Testis (tissue), 3 donors: ENCODE results near the gene UBR3. TPM values are rescaled to one million over a fixed set of nuclear protein-coding genes. Genes with fewer than 3 reads are reported as not detected.
"Not testable (repeated sequence)": the region's sequence is repeated elsewhere in the genome, so short reads cannot be mapped to it uniquely, and the experiment has no call there.

Source experiments
- DNase-seq: peaks from one replicate; pipeline ENCODE4 v3.0.0-alpha.2; 2019
- H3K27ac ChIP-seq, 2 donors: fragments of 200-600 bp; sonication (generic); one replicate each; pipeline ENCODE4 v1.5.1; 2019
- H3K27me3 ChIP-seq: fragments of 200-600 bp; sonication (generic); one replicate; pipeline ENCODE4 v1.5.1; 2019
- H3K36me3 ChIP-seq: fragments of 200-600 bp; sonication (generic); one replicate; pipeline ENCODE4 v1.5.1; 2017; ENCODE audit warnings: low read depth; ENCODE audit errors: missing control alignments
- H3K4me1 ChIP-seq: fragments of 200-600 bp; sonication (generic); one replicate; pipeline ENCODE4 v1.5.1; 2019
- H3K4me3 ChIP-seq, 2 donors: fragments of 200-600 bp; sonication (generic); one replicate each; pipeline ENCODE4 v1.5.1; 2017 to 2019
- H3K9me3 ChIP-seq: fragments of 200-600 bp; sonication (generic); one replicate; pipeline ENCODE4 v1.5.1; 2017
- POLR2A ChIP-seq: fragments of 450-650 bp; IDR thresholded peaks from one replicate; pipeline ENCODE4 v1.6.1; 2017; ENCODE audit warnings: antibody characterized with exemption, mild to moderate bottlenecking, moderate library complexity
- WGBS, 2 donors: methylation state at CpG; one replicate each; pipeline ENCODE4 v1.1.5; 2018; 5-methylcytosine and 5-hydroxymethylcytosine counted together
- intact Hi-C: fragments of 100-400 bp; cut with DNase I; formaldehyde crosslinking; loops from one replicate; pipeline ENCODE4 v1.15.1; 2023; ENCODE audit warnings: low total_unique reads
- polyA plus RNA-seq: library from polyadenylated mRNA; stranded (reverse); fragments of 350-450 nt; fragmentation: Illumina TruSeq; extraction: RNeasy Lipid Tissue Mini Kit (QIAGEN cat#74804); gene quantifications from one replicate; pipeline ENCODE4 v1.2.3, GENCODE V29; 2014; ENCODE audit warnings: low read depth, low replicate concordance; ENCODE audit not compliant: insufficient read depth
- small RNA-seq, 2 donors: library from RNA; depleted of rRNA; stranded (forward); fragments of <200 nt; gene quantifications; one replicate each; pipeline ENCODE3, GENCODE V24; 2016
- total RNA-seq, 2 donors: library from RNA; depleted of rRNA; stranded (reverse); fragments of >200 nt; gene quantifications; one replicate each; pipeline ENCODE4 v1.2.3, GENCODE V29; 2016
- TF ChIP-seq, protein P1 (sequence below), 3 experiments: fragments of 450-650 bp in 2 of 3; fragments of 200-600 bp in 1 of 3; sonication (generic) in 1 of 3; IDR thresholded peaks; one replicate each; pipeline ENCODE4 v1.5.1; 2016 to 2019; ENCODE audit warnings: antibody characterized with exemption in 3 of 3, mild to moderate bottlenecking in 2 of 3, moderate library complexity in 1 of 3

UBR3 gene
- total and polyA plus RNA-seq, 3 donors from 2014 or later: 24.3 to 132 (median 122) TPM

DNA sequence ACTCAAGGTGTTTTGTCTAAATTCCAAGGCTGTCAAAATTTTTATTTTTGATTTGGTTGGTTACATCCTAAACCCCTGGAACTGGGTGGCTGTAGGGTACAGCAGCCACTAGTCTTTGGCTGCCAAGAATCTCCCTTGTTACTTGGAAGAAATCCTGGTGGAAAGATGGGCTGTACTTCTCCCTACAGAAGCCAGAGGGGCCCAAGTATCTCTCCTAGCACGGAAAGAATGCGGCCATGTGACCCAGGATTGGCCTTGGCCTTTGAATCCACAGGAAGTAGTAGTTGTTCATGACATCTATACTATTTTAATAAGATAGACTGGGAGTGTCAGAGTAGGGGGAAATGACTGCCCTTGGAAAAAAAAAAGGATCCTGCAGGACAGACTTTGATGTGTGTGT is 296.3 kb downstream of the UBR3 start:
- intact Hi-C loops: no loop called here
- H3K27ac ChIP-seq: no peak overlapping the region
- 29 to 54% methylated on average over 2 of the region's 2 CpGs for WGBS, 2 donors
- no peak overlapping the region for H3K4me3 ChIP-seq
- peaks cover 3% of the 10 kb centered on the region for H3K4me1 ChIP-seq
- no peak for TF ChIP-seq POLR2A
- TF ChIP-seq, protein P1, sequence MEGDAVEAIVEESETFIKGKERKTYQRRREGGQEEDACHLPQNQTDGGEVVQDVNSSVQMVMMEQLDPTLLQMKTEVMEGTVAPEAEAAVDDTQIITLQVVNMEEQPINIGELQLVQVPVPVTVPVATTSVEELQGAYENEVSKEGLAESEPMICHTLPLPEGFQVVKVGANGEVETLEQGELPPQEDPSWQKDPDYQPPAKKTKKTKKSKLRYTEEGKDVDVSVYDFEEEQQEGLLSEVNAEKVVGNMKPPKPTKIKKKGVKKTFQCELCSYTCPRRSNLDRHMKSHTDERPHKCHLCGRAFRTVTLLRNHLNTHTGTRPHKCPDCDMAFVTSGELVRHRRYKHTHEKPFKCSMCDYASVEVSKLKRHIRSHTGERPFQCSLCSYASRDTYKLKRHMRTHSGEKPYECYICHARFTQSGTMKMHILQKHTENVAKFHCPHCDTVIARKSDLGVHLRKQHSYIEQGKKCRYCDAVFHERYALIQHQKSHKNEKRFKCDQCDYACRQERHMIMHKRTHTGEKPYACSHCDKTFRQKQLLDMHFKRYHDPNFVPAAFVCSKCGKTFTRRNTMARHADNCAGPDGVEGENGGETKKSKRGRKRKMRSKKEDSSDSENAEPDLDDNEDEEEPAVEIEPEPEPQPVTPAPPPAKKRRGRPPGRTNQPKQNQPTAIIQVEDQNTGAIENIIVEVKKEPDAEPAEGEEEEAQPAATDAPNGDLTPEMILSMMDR (IDR thresholded peaks at IDR 0.05): no peak
- no peaks in the 10 kb centered on the region for H3K9me3 ChIP-seq
- DNase-seq: no peak
- H3K36me3 ChIP-seq: no peaks in the 10 kb centered on the region
- no peaks in the 10 kb centered on the region for H3K27me3 ChIP-seq

DNA sequence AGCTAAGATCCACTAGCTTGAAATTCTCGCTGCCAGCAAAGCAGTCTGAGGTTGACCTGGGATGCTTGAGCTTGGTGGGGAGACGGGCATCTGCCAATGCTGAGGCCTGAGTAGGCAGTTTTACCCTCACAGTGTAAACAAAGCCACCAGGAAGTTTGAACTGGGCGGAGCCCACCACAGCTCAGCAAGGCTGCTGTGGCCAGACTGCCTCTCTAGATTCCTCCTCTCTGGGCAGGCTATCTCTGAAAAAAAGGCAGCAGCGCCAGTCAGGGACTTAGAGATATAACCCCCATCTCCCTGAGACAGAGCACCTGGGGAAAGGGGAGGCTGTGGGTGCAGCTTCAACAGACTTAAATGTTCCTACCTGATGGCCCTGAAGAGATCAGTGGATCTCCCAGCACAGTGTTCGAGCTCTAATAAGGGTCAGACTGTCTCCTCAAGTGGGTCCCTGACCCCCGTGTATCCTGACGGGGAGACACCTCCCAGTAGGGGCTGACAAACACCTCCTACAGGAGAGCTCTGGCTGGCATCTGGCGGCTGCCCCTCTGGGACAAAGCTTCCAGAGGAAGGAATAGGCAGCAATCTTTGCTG is 299.0 kb downstream of the UBR3 start:
- H3K36me3 ChIP-seq, intact Hi-C loops, H3K4me3 ChIP-seq, H3K27me3 ChIP-seq, DNase-seq, H3K4me1 ChIP-seq, H3K27ac ChIP-seq, H3K9me3 ChIP-seq: not testable (repeated sequence)
- WGBS, 2 donors: 83 to 93% methylated on average over 5 to 8 of the region's 8 CpGs

Small RNA genes within 50 kb of the gene (small RNA-seq; reads per million reads assigned to genes)
- 0 reads per million in 2 donors for gene RNU6-1006P

Other genes with a start within 250 kb of the UBR3 start
- 10 to 100 TPM; 40.8 to 48.0 TPM for gene PPIG, start 243.1 kb upstream of the UBR3 start, total RNA-seq
- 6.9 TPM for gene PPIG, start 243.1 kb upstream of the UBR3 start, polyA plus RNA-seq
- gene CFAP210, start 133.0 kb upstream of the UBR3 start, total RNA-seq: 10 to 100 TPM; 12.6 to 21.8 TPM
- 17.2 TPM for gene CFAP210, start 133.0 kb upstream of the UBR3 start, polyA plus RNA-seq
- 10 to 100 TPM in 1 of 2 donors, 1 to 10 TPM in 1; 9.7 to 24.4 TPM for gene PHOSPHO2, start 133.0 kb upstream of the UBR3 start, total RNA-seq
- 36.5 TPM for gene PHOSPHO2, start 133.0 kb upstream of the UBR3 start, polyA plus RNA-seq
- 10 to 100 TPM; 25.6 to 29.2 TPM for gene KLHL23, start 93.6 kb upstream of the UBR3 start, total RNA-seq
- 13.2 TPM for gene KLHL23, start 93.6 kb upstream of the UBR3 start, polyA plus RNA-seq
- 10 to 100 TPM; 56.5 to 67.2 TPM for gene SSB, start 28.6 kb upstream of the UBR3 start, total RNA-seq
- gene SSB, start 28.6 kb upstream of the UBR3 start, polyA plus RNA-seq: 18.0 TPM
- 10 to 100 TPM; 35.8 to 48.2 TPM for gene METTL5, start 2.5 kb upstream of the UBR3 start, total RNA-seq
- 40.2 TPM for gene METTL5, start 2.5 kb upstream of the UBR3 start, polyA plus RNA-seq